OCI-LY3 (cell line): ENCODE results near the gene GRID1.
A peak's percentile ranks its signal among the peaks of the same experiment; 100 is the strongest.

ENCODE experiments used
- H2AFZ ChIP-seq: fragments of 200-600, 300-600 bp; shearing (Covaris generic); 2 replicates; pipeline ENCODE4 v1.6.0; 2014; ENCODE audit warnings: antibody characterized with exemption, low read depth, low read length
- H3K27ac ChIP-seq: fragments of 200-600, 300-600 bp; sonication (generic); 2 replicates; pipeline ENCODE4 v1.5.1; 2014; ENCODE audit warnings: mild to moderate bottlenecking, low read length, moderate library complexity, mixed read lengths
- H3K27me3 ChIP-seq: fragments of 200-600, 300-600 bp; sonication (generic); 2 replicates; pipeline ENCODE4 v1.6.1; 2014; ENCODE audit warnings: low read depth, low read length, mixed read lengths
- H3K36me3 ChIP-seq: fragments of 200-600, 300-600 bp; sonication (generic); replicated peaks from 2 replicates; pipeline ENCODE3; 2014; ENCODE audit warnings: low read depth, low read length, mixed read lengths
- H3K4me1 ChIP-seq: fragments of 300-600, 200-600 bp; sonication (generic); 2 replicates; pipeline ENCODE4 v1.6.1; 2014; ENCODE audit warnings: low read length, mixed read lengths
- H3K4me2 ChIP-seq: fragments of 200-600, 300-600 bp; sonication (generic); 2 replicates; pipeline ENCODE4 v1.6.1; 2014; ENCODE audit warnings: low read length, mixed read lengths
- H3K4me3 ChIP-seq: fragments of 300-600, 200-600 bp; sonication (generic); 2 replicates; pipeline ENCODE4 v1.5.1; 2014; ENCODE audit warnings: antibody characterized with exemption, mild to moderate bottlenecking, low read length, moderate library complexity
- H3K79me2 ChIP-seq: fragments of 300-600, 200-600 bp; shearing (Covaris generic); 2 replicates; pipeline ENCODE4 v1.6.1; 2014; ENCODE audit warnings: mild to moderate bottlenecking, low read length, mixed read lengths
- H3K9ac ChIP-seq: fragments of 300-600, 200-600 bp; shearing (Covaris generic); 2 replicates; pipeline ENCODE4 v1.6.0; 2014; ENCODE audit warnings: mild to moderate bottlenecking, low read length, moderate library complexity
- H3K9me3 ChIP-seq: fragments of 200-600, 300-600 bp; shearing (Covaris generic); 2 replicates; pipeline ENCODE4 v1.6.1; 2014; ENCODE audit warnings: low read length, mixed read lengths; ENCODE audit not compliant: insufficient read depth
- H4K20me1 ChIP-seq: fragments of 200-600, 300-600 bp; sonication (generic); 2 replicates; pipeline ENCODE4 v1.6.1; 2016; ENCODE audit warnings: low read length, mixed read lengths; ENCODE audit not compliant: insufficient read depth
- EZH2phosphoT487 ChIP-seq: fragments of 200-600 bp; shearing (Covaris generic); IDR thresholded peaks from 2 replicates; pipeline ENCODE4 v1.6.1; 2018; ENCODE audit warnings: antibody characterized with exemption, mixed run types, low read depth
- TF ChIP-seq, protein P1 (sequence below): fragments of 200-600, 300-600 bp; sonication (generic); IDR thresholded peaks from 2 replicates; pipeline ENCODE4 v1.5.1; 2014; ENCODE audit warnings: antibody characterized with exemption, low read length, low read depth

The GRID1 gene

DNA sequence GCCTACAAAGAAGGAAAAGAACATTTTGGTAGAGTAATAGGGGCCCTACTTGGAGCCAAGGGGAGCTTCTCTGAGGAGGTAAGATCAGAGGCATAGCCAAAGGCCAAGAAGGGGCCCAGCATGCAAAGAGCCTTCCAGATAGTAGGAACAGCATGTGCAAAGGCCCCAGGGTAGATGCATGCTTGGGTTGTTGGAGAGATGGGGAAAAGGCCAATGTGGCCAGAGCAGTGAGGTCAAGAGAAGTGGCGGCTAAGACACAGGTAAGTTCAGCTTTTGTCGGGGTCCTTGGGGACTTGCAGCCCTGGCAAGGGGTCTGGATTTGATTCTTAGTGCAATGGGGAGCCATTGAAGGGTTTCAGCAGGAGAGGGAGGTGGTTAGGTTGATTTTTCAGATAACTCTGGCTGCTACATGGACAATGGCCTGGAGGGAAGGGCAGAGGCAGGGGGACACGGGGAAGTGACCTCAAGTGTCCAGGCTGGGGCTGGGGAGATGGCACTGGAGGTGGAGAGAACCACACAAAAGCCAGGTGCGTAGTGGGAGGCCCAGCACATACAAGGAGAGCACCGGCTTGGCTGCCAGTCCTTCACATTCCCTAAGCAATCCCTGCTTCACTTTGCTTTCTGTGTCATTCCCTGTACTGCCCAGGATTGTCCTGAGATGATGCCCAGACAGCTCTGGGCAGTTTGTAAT is 16.5 kb downstream of the GRID1 start:
- H3K9ac ChIP-seq, result no peak overlapping the region
- H3K4me3 ChIP-seq, result no peak overlapping the region
- no peak overlapping the region for H3K4me2 ChIP-seq
- no peaks in the 10 kb centered on the region for H3K9me3 ChIP-seq
- no peaks in the 10 kb centered on the region for H3K36me3 ChIP-seq
- TF ChIP-seq, protein P1, sequence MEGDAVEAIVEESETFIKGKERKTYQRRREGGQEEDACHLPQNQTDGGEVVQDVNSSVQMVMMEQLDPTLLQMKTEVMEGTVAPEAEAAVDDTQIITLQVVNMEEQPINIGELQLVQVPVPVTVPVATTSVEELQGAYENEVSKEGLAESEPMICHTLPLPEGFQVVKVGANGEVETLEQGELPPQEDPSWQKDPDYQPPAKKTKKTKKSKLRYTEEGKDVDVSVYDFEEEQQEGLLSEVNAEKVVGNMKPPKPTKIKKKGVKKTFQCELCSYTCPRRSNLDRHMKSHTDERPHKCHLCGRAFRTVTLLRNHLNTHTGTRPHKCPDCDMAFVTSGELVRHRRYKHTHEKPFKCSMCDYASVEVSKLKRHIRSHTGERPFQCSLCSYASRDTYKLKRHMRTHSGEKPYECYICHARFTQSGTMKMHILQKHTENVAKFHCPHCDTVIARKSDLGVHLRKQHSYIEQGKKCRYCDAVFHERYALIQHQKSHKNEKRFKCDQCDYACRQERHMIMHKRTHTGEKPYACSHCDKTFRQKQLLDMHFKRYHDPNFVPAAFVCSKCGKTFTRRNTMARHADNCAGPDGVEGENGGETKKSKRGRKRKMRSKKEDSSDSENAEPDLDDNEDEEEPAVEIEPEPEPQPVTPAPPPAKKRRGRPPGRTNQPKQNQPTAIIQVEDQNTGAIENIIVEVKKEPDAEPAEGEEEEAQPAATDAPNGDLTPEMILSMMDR, result no peak
- TF ChIP-seq EZH2phosphoT487, result no peak
- H4K20me1 ChIP-seq, result no peaks in the 10 kb centered on the region
- no peaks in the 10 kb centered on the region; the same call in 1 of the 2 replicates for H3K4me1 ChIP-seq
- no peak overlapping the region for H2AFZ ChIP-seq
- H3K79me2 ChIP-seq, result no peaks in the 10 kb centered on the region
- no peaks in the 10 kb centered on the region for H3K27me3 ChIP-seq
- no peak overlapping the region for H3K27ac ChIP-seq

- Histone ChIP-seq H3K4me2 (no peak overlapping the region), H3K36me3 (no peaks in the 10 kb centered on the region), H4K20me1 (no peaks in the 10 kb centered on the region), H3K27ac (no peak overlapping the region), H3K27me3 (no peaks in the 10 kb centered on the region), H3K9ac (no peak overlapping the region), H3K4me1 (no peaks in the 10 kb centered on the region), H3K9me3 (no peaks in the 10 kb centered on the region), H3K79me2 (no peaks in the 10 kb centered on the region), H2AFZ (no peak overlapping the region), H3K4me3 (no peak overlapping the region)
- no peak for TF ChIP-seq EZH2phosphoT487
- TF ChIP-seq, protein P1, result peak; percentile 48
Measured at GRCh38 chr10:86349474-86349873, 17.1 kb downstream of the GRID1 start.

DNA sequence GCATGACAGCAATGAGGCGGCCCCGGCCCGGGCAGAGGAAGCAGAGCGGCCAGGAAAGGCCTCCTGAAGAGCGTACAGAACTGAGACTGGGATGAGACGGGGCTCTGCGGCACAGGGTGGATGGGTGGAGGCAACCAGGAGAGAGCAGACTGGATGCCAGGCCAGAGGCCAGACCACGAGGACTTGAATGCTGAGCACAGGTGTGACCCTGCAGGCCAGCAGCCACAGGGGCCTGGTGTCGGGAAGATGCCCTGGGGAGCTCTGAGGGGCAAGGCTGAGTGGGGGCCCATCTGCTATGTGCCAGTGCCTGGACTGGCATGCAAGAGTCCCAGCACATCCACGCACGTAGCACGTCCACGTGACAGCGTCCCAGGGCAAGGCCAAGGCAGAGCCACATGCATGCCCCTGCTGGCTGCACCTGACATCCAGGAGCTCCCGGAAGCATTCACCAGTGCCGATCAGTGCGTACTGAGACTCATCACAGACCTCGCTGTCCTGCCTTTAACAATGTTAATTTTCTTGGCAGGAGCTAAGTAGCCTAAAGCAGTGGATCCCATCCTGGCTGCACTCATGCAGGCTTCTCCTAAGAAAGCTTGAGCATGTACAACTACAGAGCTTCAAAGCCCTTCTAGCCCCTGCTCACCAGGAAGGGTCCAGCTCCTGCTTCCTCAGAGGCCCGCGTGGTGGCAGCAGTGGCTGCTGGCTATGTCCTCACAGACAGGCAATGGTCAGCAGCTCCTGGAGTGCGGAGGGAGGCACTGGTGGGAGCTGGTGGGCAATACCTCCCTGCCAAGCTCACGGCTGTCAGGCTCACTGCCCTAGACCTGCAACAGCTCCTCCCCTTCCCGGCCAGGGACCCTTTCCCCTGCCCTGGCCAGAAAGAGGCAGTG is 18.0 kb downstream of the GRID1 start:
- TF ChIP-seq, protein P1, result no peak
- TF ChIP-seq EZH2phosphoT487, result no peak
- no peak overlapping the region for H3K27ac ChIP-seq
- H3K79me2 ChIP-seq, result no peaks in the 10 kb centered on the region
- H2AFZ ChIP-seq, result no peak overlapping the region
- no peaks in the 10 kb centered on the region for H3K27me3 ChIP-seq
- no peaks in the 10 kb centered on the region for H4K20me1 ChIP-seq
- H3K9me3 ChIP-seq, result no peaks in the 10 kb centered on the region
- no peak overlapping the region for H3K4me3 ChIP-seq
- H3K36me3 ChIP-seq, result no peaks in the 10 kb centered on the region
- no peaks in the 10 kb centered on the region for H3K4me1 ChIP-seq
- no peak overlapping the region for H3K4me2 ChIP-seq
- H3K9ac ChIP-seq, result no peak overlapping the region

DNA sequence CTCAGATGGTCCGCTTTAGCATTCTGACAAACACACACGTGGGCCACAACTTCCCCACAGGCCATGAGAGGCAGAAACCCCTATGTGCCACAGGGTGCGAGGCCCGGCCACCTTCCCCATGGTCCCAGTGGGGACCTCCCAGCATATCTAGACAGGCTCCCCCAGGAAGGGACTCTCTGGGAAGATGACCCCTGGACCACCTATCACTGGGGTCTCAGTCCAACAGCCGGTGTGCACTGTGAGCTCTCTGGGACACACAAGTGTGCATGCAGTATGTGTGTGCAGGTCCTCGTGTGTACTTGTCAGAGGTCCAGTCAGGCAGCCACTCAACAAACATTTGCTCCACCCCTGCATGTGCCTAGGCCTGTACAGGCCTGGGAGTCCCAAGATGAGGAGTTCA is 18.7 kb downstream of the GRID1 start:
- no peaks in the 10 kb centered on the region for H4K20me1 ChIP-seq
- no peaks in the 10 kb centered on the region for H3K36me3 ChIP-seq
- no peaks in the 10 kb centered on the region for H3K9me3 ChIP-seq
- TF ChIP-seq, protein P1, result no peak
- no peak for TF ChIP-seq EZH2phosphoT487
- H3K4me1 ChIP-seq, result no peaks in the 10 kb centered on the region
- H3K27me3 ChIP-seq, result no peaks in the 10 kb centered on the region
- H2AFZ ChIP-seq, result no peak overlapping the region
- no peaks in the 10 kb centered on the region for H3K79me2 ChIP-seq
- H3K27ac ChIP-seq, result no peak overlapping the region
- no peak overlapping the region for H3K9ac ChIP-seq
- no peak overlapping the region for H3K4me2 ChIP-seq
- no peak overlapping the region for H3K4me3 ChIP-seq
